GM04504 (cell line): Measurements from ENCODE around the gene INPP4A.

Source experiments
- DNase-seq: peaks from one replicate; pipeline ENCODE4 v3.0.0-alpha.2; 2012; ENCODE audit warnings: low read depth

INPP4A gene

GRCh38 chr2:98496750-98497493, 52.3 kb downstream of the INPP4A start:
- no peak for DNase-seq

DNA sequence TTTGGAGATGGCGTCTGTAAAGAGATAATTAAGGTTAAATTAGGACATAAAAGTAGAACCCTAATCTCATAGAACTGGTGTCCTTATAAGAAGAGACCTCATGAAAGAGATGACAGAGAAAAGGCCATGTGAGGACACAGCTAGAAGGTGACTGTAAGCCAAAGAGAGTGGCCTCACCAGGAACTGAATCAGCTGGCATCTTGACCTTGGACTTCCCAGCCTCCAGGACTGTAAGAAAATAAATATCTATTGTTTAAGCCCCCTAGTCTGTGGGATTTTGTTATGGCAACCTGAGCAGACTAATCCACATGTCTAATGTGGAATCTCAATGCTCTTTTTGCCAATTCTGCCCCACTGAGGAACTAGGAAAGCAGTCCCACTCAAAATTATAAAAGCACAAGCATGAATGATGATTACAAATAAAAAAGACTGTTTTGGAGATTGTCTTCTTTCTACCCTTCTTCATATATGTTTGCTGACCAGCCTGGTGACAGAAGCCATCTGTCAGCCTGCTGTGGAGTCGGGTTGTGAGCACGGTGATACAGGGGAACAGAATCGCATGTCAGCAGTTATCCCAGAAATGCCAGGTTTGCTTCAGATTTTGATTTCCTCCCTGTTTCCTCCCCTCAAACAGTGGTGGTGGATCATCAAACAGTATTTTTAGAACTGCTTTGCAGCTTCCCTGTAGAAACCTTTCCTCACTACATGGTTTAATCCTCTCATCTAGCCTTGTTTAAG, 54.2 kb downstream of the INPP4A start:
- DNase-seq = no peak

DNA sequence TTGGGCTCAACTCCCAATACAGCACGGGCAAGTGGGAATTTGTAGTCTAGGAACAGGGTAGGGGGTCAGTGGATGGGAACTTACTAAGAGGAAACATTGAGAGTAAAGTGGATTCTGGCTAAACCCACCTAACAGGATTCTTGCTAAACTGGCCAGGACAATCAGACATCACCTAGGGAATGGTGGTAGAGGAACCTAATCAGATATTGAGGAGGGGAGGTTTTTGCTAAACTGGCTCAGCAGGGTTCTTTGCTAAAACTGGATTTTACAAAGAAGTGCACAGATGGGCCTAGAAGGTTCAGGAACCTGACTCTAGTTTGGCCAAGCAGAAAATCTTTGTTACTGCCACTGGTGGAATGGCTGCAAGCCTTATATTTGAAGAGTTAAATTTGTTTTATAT, 55.9 kb downstream of the INPP4A start:
- no peak for DNase-seq

DNA sequence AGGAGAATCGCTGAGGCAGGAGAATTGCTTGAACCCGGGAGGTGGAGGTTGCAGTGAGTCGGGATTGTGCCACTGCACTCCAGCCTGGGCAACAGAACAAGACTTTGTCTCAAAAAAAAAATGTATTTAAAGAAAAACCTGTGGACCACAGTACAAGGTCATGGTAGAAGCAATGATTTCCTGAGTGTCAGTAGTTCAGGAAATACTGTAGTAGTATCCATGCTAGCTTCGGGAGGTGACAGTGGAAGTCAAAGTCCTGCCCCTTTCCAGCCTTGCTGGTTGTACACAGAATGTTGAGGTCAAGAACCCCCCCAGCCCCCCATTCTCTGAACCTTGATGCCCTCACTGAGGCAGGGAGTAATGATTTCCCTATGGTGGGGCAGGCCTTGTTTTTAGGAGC, 56.6 kb downstream of the INPP4A start:
- DNase-seq = no peak

- DNase-seq = no peak
Observed at GRCh38 chr2:98501876-98502275, 57.2 kb downstream of the INPP4A start.

DNA sequence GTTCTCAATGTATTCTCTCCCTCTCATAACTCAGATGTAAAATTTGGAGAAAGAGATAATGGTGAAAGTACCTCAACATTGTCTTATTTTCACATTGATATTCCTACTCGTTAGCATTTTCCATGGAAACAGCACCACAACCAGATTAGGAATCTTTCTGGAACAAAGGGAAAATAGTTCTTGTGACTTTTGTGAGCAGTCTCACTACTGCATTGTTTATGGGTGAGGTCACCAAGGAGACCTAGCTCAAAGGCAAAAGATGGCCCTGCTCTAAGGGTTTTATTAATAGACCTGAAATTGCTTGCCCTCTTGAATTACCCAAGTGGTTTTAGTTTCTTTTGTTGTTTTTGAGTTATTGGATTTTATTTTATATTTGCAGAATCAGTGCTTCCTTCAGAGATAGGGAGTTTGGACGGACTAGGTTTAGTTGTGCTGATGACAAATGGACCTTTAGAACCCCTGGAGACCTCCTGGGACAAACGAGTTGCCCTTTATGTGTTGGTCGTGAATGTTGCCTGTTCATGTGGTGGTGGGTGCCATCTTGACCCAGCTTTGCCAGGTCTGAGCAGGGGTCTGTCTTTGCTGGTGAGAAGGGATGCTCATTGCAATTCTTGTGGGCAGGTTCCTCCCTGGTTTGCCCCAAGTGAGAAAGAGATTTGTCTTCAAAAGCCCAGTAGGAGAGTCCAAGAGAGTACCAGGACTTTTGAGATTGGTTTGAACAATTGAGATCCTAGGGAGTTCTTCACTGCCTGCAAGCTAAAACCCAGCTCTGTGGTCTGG, 58.1 kb downstream of the INPP4A start:
- peak; percentile 48 for DNase-seq

GRCh38 chr2:98503481-98504105, 58.9 kb downstream of the INPP4A start:
- no peak for DNase-seq

DNA sequence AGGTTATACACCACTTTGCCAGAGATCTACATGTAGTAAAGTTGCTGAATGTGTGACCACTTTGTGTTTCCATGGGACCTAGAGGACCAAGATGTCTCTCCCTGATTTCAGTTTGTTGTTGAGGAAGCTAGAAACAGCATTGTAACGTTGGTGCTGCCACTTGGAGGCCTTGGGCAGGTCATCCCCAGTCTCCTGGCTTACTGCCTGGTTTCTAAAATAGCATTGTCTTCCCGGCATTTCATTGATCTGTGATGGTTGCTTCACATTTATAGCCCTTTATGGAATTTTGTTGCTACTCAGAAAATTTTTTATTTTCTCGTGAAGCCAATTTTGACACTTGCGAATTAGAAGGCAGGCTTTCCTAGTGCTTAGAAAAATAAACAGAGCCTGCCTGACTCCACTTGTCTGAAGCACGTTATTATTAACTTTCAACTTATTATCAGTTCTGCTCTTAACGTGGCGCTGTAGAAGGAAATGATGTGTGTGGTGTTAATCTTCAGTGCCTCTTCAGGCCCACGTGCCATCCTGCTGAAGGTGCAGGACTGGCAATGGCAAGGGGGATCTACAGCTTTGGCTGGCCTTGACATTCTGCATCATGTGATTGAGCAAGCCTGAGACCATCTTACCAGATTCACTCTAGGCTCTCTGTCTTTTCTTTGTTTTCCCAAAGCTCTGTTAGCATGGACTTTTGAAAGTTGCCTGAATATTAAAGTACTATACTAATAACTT, 59.9 kb downstream of the INPP4A start:
- DNase-seq = no peak

- DNase-seq = no peak
Observed at GRCh38 chr2:98505311-98505808, 60.7 kb downstream of the INPP4A start.

- DNase-seq = no peak
Observed at GRCh38 chr2:98505971-98506664, 61.5 kb downstream of the INPP4A start.

DNA sequence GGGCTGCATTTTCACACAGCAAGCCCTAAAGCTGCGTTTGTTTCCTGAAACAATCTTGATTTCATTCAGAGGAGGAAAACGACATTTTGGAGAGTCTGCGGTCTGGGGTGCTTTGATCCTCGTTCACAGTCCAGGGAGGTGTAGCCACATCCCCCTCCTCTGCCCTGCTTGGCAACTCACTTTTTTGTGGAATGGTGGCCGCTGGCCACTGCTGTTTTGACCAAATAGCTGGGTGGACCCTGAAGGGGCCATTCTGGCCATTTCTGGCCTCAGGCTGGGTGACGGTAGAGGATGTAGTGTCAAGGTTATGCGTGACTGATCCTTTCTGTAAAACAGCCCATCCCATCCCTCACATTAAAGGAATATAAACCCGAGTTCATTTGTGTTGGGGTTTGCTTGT, 62.2 kb downstream of the INPP4A start:
- no peak for DNase-seq

GRCh38 chr2:98507461-98507860, 62.8 kb downstream of the INPP4A start:
- no peak for DNase-seq

GRCh38 chr2:98507891-98508708, 63.4 kb downstream of the INPP4A start:
- DNase-seq = no peak

DNA sequence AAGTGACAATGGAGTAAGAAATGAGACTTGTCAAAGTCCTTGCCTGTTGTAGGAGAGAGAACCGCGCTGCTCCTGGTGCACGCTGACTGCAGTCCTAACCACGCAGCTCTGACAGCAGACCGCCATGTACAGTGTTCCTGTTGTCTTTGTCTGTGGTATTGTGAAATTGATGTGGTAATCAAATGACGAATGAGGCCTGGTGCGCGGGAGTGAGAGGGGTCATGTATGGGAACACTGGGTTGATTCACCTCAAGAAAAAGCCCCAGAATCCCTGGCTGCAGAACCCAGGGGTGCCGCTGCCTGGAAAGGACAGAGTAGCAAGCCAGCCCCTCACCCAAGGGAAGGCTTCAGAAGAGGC, 64.0 kb downstream of the INPP4A start:
- no peak for DNase-seq

DNA sequence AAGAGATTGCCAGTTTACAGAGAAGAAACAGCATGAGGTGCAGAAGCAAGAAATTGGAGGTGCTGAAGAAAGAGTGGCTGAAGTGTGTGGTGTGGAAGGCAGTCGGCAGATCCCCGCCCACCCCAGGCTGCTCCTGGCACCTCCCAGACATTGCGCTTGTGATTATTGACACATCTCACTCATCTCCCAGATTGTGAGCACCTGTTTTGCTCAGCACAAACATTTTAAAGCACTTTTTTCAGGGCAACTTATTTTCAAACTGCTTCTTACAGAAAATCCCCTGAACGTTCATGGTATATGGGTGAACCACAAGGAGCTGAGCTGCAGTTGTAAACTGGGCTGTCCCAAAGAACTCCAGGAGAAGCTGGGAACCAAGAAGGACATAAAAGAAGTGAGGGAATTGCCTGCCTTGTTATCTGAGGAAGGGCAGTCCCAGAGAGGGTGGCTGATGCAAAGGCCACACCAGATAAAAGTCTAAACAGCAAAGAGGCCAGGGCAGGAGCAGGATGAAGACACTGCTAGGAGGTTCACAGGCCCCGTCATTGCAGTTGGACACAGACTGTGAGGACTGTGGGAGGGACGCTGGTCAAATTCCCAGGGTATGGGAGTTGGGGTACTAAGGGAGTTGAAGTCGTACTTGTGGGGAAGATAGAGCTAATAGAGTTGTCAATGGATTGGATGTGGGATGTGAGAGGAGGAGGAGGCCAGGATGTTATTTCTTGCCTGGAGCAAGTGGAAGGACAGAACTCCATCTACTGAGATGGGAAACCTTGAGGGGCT, 65.1 kb downstream of the INPP4A start:
- DNase-seq = no peak

DNA sequence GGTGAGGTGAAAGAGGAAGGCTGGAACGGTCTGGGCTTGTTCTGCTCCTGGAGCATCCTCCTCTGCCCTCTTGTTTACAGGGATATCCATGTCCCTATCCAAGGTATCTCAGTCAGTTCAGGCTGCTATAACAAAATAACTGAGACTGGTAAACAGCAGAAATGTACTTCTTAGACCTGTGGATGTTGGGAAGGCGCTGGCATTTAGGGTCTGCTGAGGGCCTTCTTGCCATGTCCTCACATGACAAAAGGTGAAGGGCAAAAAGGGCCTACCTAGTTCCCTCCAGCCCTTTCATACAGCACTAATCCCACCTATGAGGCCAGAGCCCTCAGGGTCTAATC, 65.6 kb downstream of the INPP4A start:
- no peak for DNase-seq

GRCh38 chr2:98511981-98512380, 67.3 kb downstream of the INPP4A start:
- DNase-seq = no peak

- DNase-seq = no peak
Observed at GRCh38 chr2:98512699-98513098, 68.0 kb downstream of the INPP4A start.

- DNase-seq = no peak
Observed at GRCh38 chr2:98514096-98514639, 69.5 kb downstream of the INPP4A start.
